ENCODE results near the gene HMGXB3. TPM values are rescaled to one million over a fixed set of nuclear protein-coding genes. Genes with fewer than 3 reads are reported as not detected.

The HMGXB3 gene
- total and polyA plus RNA-seq, 2 of the 13 experiments (the other 11 are each of a cell fraction or from before 2014, with no cell fraction given): 18.8 to 23.8 TPM

DNA sequence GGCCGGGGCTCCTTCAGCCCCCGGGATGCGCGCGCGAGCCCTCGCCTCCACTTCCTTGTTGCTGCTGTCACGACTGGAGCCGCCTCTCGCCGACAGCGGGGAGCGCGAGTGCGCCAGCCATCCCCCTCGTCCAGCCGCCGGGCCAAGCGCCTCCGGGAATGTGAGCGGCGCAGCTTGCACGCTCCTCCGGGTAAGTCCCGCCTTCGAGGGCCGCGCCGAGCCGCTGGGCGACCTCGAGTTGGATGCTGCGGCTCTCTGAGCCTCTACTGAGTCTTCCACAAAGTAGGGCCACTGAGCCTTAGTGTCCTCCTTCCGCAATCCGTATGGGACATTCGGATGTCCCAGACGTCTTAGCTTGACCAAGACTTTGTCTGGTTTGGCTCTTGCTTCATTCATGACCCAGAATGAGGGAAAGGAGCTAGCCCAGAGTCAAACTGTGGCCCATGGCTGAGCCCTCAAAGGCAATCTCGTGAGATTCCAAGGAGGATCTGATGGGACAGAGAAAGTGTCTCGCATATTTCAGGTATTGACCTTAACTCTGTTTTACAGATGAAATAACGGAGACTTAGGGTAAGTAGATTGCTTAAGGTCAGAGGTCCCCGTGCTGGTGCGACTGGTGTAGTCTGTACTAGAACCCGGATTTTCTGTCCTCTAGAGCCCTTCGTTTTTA lies 586 bp downstream of the HMGXB3 start (continued):
- TF ChIP-seq NR2C2 (CRISPR knock-in tag; IDR thresholded peaks at IDR 0.05; ENCODE audit: borderline replicate concordance) (no peak), AGO2 (optimal IDR thresholded peaks at IDR 0.05; ENCODE audit: low read depth, low read length) (peak; percentile 6), ZNF432 (CRISPR knock-in tag; IDR thresholded peaks at IDR 0.05; ENCODE audit: borderline replicate concordance) (no peak), ZNF552 (CRISPR knock-in tag; IDR thresholded peaks at IDR 0.05; ENCODE audit: borderline replicate concordance) (0 out of 2 replicates have a peak, but pooled peaks have one; percentile 18), HOXA3 (CRISPR knock-in tag; IDR thresholded peaks at IDR 0.05) (no peak), KDM1A (CRISPR knock-in tag; IDR thresholded peaks at IDR 0.05) (0 out of 2 replicates have a peak, but pooled peaks have one; percentile 18), ETV5 (CRISPR knock-in tag; IDR thresholded peaks at IDR 0.05; ENCODE audit: borderline replicate concordance) (no peak), IRF2 (CRISPR knock-in tag; IDR thresholded peaks at IDR 0.05) (no peak), ZNF768 (CRISPR knock-in tag; IDR thresholded peaks at IDR 0.05) (peak; percentile 100), MAFG (CRISPR knock-in tag; IDR thresholded peaks at IDR 0.05) (peak; percentile 53; the same call in 1 of the 2 replicates), KLF15 (CRISPR knock-in tag; IDR thresholded peaks at IDR 0.05; ENCODE audit: borderline replicate concordance) (no peak), BRCA1 (CRISPR knock-in tag; IDR thresholded peaks at IDR 0.05) (no peak)
- TF ChIP-seq, protein P1, sequence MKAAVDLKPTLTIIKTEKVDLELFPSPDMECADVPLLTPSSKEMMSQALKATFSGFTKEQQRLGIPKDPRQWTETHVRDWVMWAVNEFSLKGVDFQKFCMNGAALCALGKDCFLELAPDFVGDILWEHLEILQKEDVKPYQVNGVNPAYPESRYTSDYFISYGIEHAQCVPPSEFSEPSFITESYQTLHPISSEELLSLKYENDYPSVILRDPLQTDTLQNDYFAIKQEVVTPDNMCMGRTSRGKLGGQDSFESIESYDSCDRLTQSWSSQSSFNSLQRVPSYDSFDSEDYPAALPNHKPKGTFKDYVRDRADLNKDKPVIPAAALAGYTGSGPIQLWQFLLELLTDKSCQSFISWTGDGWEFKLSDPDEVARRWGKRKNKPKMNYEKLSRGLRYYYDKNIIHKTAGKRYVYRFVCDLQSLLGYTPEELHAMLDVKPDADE (CRISPR knock-in tag; IDR thresholded peaks at IDR 0.05): 0 out of 2 replicates have a peak, but pooled peaks have one; percentile 15
- TF ChIP-seq, protein P2, sequence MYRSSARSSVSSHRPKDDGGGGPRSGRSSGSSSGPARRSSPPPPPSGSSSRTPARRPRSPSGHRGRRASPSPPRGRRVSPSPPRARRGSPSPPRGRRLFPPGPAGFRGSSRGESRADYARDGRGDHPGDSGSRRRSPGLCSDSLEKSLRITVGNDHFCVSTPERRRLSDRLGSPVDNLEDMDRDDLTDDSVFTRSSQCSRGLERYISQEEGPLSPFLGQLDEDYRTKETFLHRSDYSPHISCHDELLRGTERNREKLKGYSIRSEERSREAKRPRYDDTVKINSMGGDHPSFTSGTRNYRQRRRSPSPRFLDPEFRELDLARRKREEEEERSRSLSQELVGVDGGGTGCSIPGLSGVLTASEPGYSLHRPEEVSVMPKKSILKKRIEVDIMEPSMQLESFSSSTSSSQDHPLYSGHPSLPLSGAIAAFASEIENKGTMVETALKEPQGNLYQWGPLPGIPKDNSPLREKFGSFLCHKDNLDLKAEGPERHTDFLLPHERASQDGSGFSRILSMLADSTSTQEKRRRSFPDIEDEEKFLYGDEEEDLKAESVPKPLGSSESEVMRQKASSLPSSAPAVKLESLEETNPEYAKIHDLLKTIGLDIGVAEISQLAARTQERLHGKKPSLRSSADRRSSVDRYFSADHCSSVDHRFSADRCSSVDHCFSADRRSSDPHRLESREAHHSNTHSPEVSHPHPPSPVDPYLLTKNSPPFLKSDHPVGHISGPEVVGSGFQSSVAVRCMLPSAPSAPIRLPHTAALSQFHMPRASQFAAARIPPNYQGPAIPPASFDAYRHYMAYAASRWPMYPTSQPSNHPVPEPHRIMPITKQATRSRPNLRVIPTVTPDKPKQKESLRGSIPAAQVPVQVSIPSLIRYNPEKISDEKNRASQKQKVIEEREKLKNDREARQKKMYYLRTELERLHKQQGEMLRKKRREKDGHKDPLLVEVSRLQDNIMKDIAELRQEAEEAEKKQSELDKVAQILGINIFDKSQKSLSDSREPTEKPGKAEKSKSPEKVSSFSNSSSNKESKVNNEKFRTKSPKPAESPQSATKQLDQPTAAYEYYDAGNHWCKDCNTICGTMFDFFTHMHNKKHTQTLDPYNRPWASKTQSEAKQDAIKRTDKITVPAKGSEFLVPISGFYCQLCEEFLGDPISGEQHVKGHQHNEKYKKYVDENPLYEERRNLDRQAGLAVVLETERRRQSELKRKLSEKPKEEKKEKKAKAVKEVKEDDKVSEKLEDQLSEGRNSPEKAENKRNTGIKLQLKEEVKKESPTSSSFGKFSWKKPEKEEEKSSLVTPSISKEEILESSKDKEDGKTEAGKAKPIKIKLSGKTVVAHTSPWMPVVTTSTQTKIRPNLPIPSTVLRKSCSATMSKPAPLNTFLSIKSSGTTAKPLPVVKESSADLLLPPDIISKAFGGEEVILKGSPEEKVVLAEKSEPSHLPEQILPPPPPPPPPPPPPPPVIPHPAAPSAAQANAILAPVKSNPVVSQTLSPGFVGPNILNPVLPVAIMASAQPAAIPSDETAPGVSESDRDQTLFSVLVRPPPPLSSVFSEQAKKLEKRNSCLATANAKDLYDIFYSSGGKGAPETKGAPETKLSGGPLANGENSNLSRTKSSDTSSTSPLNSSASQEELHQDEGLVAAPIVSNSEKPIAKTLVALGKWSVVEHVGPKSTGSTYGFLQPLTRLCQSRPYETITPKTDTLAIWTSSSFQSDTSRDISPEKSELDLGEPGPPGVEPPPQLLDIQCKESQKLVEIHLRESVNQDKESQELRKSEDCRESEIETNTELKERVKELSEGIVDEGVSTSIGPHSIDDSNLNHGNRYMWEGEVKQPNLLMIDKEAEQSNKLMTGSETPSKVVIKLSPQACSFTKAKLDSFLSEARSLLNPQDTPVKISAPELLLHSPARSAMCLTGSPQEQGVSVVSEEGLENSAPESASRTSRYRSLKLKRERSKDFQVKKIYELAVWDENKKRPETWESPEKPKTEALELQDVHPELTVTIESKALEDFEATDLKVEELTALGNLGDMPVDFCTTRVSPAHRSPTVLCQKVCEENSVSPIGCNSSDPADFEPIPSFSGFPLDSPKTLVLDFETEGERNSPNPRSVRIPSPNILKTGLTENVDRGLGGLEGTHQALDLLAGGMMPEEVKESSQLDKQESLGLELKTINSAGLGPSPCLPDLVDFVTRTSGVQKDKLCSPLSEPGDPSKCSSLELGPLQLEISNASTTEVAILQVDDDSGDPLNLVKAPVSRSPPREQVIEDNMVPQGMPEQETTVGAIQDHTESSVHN (CRISPR knock-in tag; IDR thresholded peaks at IDR 0.05): 0 out of 2 replicates have a peak, but pooled peaks have one; percentile 2
- TF ChIP-seq, protein P3, sequence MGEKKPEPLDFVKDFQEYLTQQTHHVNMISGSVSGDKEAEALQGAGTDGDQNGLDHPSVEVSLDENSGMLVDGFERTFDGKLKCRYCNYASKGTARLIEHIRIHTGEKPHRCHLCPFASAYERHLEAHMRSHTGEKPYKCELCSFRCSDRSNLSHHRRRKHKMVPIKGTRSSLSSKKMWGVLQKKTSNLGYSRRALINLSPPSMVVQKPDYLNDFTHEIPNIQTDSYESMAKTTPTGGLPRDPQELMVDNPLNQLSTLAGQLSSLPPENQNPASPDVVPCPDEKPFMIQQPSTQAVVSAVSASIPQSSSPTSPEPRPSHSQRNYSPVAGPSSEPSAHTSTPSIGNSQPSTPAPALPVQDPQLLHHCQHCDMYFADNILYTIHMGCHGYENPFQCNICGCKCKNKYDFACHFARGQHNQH (CRISPR knock-in tag; IDR thresholded peaks at IDR 0.05): no peak
- TF ChIP-seq, protein P4, sequence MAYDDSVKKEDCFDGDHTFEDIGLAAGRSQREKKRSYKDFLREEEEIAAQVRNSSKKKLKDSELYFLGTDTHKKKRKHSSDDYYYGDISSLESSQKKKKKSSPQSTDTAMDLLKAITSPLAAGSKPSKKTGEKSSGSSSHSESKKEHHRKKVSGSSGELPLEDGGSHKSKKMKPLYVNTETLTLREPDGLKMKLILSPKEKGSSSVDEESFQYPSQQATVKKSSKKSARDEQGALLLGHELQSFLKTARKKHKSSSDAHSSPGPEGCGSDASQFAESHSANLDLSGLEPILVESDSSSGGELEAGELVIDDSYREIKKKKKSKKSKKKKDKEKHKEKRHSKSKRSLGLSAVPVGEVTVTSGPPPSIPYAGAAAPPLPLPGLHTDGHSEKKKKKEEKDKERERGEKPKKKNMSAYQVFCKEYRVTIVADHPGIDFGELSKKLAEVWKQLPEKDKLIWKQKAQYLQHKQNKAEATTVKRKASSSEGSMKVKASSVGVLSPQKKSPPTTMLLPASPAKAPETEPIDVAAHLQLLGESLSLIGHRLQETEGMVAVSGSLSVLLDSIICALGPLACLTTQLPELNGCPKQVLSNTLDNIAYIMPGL (CRISPR knock-in tag; IDR thresholded peaks at IDR 0.05; ENCODE audit: borderline replicate concordance in 1 of 2, low read depth in 1 of 2): no peak; a peak in 2 of 4 replicates
